ENCODE measurements around the gene ANK2. TPM values are rescaled to one million over a fixed set of nuclear protein-coding genes. Genes with fewer than 3 reads are reported as not detected.

Gene ANK2
- total RNA-seq, 2 experiments from 2014 or later, result 0.36 TPM; not detected in 1

DNA sequence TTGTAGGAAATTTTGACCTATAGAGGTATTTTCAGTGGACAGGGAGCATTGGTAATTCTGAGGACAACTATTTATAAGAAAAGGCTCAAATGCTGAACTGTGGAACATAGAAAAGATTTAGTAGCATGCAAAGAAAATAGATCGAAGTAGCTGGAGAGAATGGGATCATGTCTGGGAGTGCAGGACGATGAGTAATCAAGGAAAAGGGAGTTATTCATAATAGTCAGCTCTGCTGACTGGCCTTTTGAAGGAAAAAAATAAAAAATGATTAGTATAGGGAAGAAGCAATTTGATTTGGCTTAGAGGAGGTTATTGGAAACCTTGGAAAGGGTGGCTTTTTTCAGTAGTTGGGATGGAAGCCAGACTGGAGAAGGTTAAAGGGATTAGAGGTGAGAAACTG lies 22.9 kb upstream of the ANK2 start:
- Mint-ChIP-seq H3K4me3 (no peak overlapping the region), H3K36me3 (ENCODE audit: low read depth) (no peaks in the 10 kb centered on the region), H3K4me1 (ENCODE audit: low read depth) (no peaks in the 10 kb centered on the region), H3K9me3 (no peaks in the 10 kb centered on the region), H3K27me3 (peaks cover 5% of the 10 kb centered on the region), H3K27ac (no peak overlapping the region)
- intact Hi-C loops (cut with DNase I, micrococcal nuclease), result no loop called here
- ATAC-seq (ENCODE audit: poor library complexity) (no peak), DNase-seq (no peak)
- H3K27me3 ChIP-seq (ENCODE audit: control insufficient read depth in 1 of 2, insufficient read depth in 2 of 2, low read length in 2 of 2), result no peaks in the 10 kb centered on the region
- ChIA-PET CTCF (no interaction called here), POLR2A (no interaction called here)
- H3K4me1 ChIP-seq (ENCODE audit: insufficient read depth, low read length), result no peaks in the 10 kb centered on the region
- H3K36me3 ChIP-seq (ENCODE audit: insufficient read depth, low read length), result no peaks in the 10 kb centered on the region
- no peak overlapping the region for H3K27ac ChIP-seq (ENCODE audit: low read depth in 1 of 2, low read length in 2 of 2)
- TF ChIP-seq, protein P1, sequence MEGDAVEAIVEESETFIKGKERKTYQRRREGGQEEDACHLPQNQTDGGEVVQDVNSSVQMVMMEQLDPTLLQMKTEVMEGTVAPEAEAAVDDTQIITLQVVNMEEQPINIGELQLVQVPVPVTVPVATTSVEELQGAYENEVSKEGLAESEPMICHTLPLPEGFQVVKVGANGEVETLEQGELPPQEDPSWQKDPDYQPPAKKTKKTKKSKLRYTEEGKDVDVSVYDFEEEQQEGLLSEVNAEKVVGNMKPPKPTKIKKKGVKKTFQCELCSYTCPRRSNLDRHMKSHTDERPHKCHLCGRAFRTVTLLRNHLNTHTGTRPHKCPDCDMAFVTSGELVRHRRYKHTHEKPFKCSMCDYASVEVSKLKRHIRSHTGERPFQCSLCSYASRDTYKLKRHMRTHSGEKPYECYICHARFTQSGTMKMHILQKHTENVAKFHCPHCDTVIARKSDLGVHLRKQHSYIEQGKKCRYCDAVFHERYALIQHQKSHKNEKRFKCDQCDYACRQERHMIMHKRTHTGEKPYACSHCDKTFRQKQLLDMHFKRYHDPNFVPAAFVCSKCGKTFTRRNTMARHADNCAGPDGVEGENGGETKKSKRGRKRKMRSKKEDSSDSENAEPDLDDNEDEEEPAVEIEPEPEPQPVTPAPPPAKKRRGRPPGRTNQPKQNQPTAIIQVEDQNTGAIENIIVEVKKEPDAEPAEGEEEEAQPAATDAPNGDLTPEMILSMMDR (IDR thresholded peaks at IDR 0.05), result no peak
- no peak overlapping the region for H3K4me3 ChIP-seq (ENCODE audit: low read length)
- H3K9me3 ChIP-seq (ENCODE audit: control insufficient read depth in 1 of 2, insufficient read depth in 1 of 2, low read length in 2 of 2), result no peaks in the 10 kb centered on the region

DNA sequence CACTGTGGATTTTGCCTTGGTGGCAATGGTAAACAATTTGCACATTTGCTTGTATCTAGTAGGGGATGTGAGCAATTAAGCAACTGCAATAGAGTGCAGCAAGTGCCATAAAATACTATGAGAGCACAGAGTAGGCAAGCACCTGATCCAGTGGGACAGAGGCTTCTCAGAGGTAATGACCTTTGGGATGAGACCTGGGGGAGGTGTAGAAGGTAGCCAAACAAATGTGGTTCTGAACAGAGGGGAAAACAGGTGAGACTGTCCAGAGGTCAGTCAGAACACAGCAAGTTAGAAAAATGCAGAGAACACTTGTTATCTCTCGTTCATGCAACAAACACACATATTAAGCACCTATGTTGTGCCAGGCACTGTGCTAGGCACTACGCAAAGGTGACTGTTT lies 21.4 kb upstream of the ANK2 start:
- Mint-ChIP-seq H3K4me3 (no peak overlapping the region), H3K4me1 (ENCODE audit: low read depth) (no peaks in the 10 kb centered on the region), H3K36me3 (ENCODE audit: low read depth) (no peaks in the 10 kb centered on the region), H3K9me3 (no peaks in the 10 kb centered on the region), H3K27ac (no peak overlapping the region), H3K27me3 (peaks cover 5% of the 10 kb centered on the region)
- no peaks in the 10 kb centered on the region for H3K9me3 ChIP-seq (ENCODE audit: control insufficient read depth in 1 of 2, insufficient read depth in 1 of 2, low read length in 2 of 2)
- H3K4me3 ChIP-seq (ENCODE audit: low read length), result no peak overlapping the region
- no peaks in the 10 kb centered on the region for H3K27me3 ChIP-seq (ENCODE audit: control insufficient read depth in 1 of 2, insufficient read depth in 2 of 2, low read length in 2 of 2)
- no peak overlapping the region for H3K27ac ChIP-seq (ENCODE audit: low read depth in 1 of 2, low read length in 2 of 2)
- no peaks in the 10 kb centered on the region for H3K36me3 ChIP-seq (ENCODE audit: insufficient read depth, low read length)
- TF ChIP-seq, protein P1 (IDR thresholded peaks at IDR 0.05), result no peak
- H3K4me1 ChIP-seq (ENCODE audit: insufficient read depth, low read length), result no peaks in the 10 kb centered on the region
- intact Hi-C loops (cut with DNase I, micrococcal nuclease), result no loop called here
- ChIA-PET POLR2A (no interaction called here), CTCF (no interaction called here)
- ATAC-seq (ENCODE audit: poor library complexity) (no peak), DNase-seq (no peak)

DNA sequence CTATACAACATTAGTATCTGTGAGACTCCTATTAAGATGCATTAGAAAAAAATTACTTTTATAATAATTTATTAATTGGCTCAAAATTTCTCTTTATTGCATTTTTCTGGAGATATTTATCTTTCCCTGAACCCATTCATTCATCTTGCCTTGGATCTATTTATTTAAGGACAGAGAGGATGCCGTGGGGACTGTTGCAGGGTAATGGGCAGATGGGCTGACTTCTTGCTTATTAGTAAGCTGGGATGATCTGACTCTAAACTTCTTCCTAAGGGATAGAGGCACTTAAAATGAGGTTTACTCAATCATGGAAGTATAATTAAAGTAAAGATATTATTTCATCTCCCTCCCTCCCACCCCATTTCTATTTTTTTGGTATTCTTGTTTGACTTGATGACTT lies 18.2 kb upstream of the ANK2 start:
- H3K4me3 ChIP-seq (ENCODE audit: low read length), result no peak overlapping the region
- no peaks in the 10 kb centered on the region for H3K4me1 ChIP-seq (ENCODE audit: insufficient read depth, low read length)
- no peaks in the 10 kb centered on the region for H3K9me3 ChIP-seq (ENCODE audit: control insufficient read depth in 1 of 2, insufficient read depth in 1 of 2, low read length in 2 of 2)
- Mint-ChIP-seq H3K27ac (no peak overlapping the region), H3K27me3 (peaks cover 11% of the 10 kb centered on the region), H3K9me3 (no peaks in the 10 kb centered on the region), H3K36me3 (ENCODE audit: low read depth) (no peaks in the 10 kb centered on the region), H3K4me3 (no peak overlapping the region), H3K4me1 (ENCODE audit: low read depth) (no peaks in the 10 kb centered on the region)
- TF ChIP-seq, protein P1 (IDR thresholded peaks at IDR 0.05), result no peak
- ChIA-PET CTCF (no interaction called here), POLR2A (no interaction called here)
- no peak overlapping the region for H3K27ac ChIP-seq (ENCODE audit: low read depth in 1 of 2, low read length in 2 of 2)
- no peak for DNase-seq
- H3K27me3 ChIP-seq (ENCODE audit: control insufficient read depth in 1 of 2, insufficient read depth in 2 of 2, low read length in 2 of 2), result no peaks in the 10 kb centered on the region
- intact Hi-C loops (cut with DNase I, micrococcal nuclease), result no loop called here
- ATAC-seq (ENCODE audit: poor library complexity), result no peak
- H3K36me3 ChIP-seq (ENCODE audit: insufficient read depth, low read length), result no peaks in the 10 kb centered on the region

Measured in CD4-positive, alpha-beta T cell (primary cell).